B cell (primary cell): Measurements from ENCODE around the gene SDF2.

Source experiments
- EZH2 ChIP-seq: IDR thresholded peaks from 2 replicates; pipeline ENCODE4 v1.6.1; 2012; ENCODE audit warnings: borderline replicate concordance, low read depth, mild to moderate bottlenecking, moderate library complexity, low read length; ENCODE audit not compliant: insufficient read depth, poor library complexity, severe bottlenecking
- TF ChIP-seq, protein P1 (sequence below): fragments of 200-600 bp; IDR thresholded peaks from one replicate; pipeline ENCODE4 v1.8.0; 2022; ENCODE audit warnings: antibody characterized with exemption, mild to moderate bottlenecking

GRCh38 chr17:28684963-28685362, 23.3 kb upstream of the SDF2 start:
- TF ChIP-seq, protein P1, sequence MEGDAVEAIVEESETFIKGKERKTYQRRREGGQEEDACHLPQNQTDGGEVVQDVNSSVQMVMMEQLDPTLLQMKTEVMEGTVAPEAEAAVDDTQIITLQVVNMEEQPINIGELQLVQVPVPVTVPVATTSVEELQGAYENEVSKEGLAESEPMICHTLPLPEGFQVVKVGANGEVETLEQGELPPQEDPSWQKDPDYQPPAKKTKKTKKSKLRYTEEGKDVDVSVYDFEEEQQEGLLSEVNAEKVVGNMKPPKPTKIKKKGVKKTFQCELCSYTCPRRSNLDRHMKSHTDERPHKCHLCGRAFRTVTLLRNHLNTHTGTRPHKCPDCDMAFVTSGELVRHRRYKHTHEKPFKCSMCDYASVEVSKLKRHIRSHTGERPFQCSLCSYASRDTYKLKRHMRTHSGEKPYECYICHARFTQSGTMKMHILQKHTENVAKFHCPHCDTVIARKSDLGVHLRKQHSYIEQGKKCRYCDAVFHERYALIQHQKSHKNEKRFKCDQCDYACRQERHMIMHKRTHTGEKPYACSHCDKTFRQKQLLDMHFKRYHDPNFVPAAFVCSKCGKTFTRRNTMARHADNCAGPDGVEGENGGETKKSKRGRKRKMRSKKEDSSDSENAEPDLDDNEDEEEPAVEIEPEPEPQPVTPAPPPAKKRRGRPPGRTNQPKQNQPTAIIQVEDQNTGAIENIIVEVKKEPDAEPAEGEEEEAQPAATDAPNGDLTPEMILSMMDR = no peak
- no peak for TF ChIP-seq EZH2
